PFSK-1 (cell line): ENCODE measurements around the gene A2ML1.

Experiments used
- FOXP2 ChIP-seq: optimal IDR thresholded peaks from 2 replicates; pipeline ENCODE3; 2011; ENCODE audit warnings: borderline replicate concordance, control low read depth, inconsistent platforms; ENCODE audit not compliant: insufficient read depth; ENCODE audit errors: extremely low read length, extremely low read depth
- POLR2AphosphoS5 ChIP-seq: IDR thresholded peaks from 2 replicates; pipeline ENCODE4 v1.6.1; 2012; ENCODE audit warnings: low read depth, mild to moderate bottlenecking, control low read depth, low read length, moderate library complexity
- SIN3A ChIP-seq: IDR thresholded peaks from 2 replicates; pipeline ENCODE4 v1.6.1; 2012; ENCODE audit warnings: mild to moderate bottlenecking, low read length, moderate library complexity, borderline replicate concordance; ENCODE audit not compliant: insufficient read depth
- TAF1 ChIP-seq: IDR thresholded peaks from 2 replicates; pipeline ENCODE4 v1.6.1; 2012; ENCODE audit warnings: low read length, control low read depth, borderline replicate concordance; ENCODE audit not compliant: insufficient read depth
- TF ChIP-seq, protein P1 (sequence below), 2 experiments: IDR thresholded peaks; 2 replicates each; pipeline versions ENCODE4 v1.6.1 to v1.8.0; 2011 to 2012; ENCODE audit warnings: low read depth in 2 of 2, low read length in 2 of 2, control low read depth in 1 of 2, inconsistent platforms in 1 of 2, mild to moderate bottlenecking in 1 of 2, moderate library complexity in 1 of 2; ENCODE audit not compliant: insufficient read depth in 1 of 2

The A2ML1 gene

DNA sequence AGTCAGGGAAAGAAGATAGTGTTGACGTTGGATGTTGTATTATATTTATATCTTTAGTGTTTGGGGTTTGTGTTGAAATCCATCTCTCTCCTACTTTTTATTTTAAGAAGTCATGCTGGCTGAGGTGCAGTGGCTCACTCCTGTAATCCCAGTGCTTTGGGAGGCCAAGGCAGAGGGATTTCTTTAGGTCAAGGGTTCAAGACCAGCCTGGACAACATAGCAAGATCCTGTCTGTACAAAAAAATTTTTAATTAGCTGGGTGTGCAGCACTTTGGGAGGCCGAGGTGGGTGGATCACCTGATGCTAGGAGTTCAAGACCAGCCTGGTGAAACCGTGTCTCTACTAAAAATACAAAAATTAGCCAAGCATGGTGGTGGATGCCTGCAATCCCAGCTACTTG is 23.9 kb downstream of the A2ML1 start:
- TF ChIP-seq TAF1 (no peak), POLR2AphosphoS5 (no peak), SIN3A (no peak), FOXP2 (no peak)
- TF ChIP-seq, protein P1, sequence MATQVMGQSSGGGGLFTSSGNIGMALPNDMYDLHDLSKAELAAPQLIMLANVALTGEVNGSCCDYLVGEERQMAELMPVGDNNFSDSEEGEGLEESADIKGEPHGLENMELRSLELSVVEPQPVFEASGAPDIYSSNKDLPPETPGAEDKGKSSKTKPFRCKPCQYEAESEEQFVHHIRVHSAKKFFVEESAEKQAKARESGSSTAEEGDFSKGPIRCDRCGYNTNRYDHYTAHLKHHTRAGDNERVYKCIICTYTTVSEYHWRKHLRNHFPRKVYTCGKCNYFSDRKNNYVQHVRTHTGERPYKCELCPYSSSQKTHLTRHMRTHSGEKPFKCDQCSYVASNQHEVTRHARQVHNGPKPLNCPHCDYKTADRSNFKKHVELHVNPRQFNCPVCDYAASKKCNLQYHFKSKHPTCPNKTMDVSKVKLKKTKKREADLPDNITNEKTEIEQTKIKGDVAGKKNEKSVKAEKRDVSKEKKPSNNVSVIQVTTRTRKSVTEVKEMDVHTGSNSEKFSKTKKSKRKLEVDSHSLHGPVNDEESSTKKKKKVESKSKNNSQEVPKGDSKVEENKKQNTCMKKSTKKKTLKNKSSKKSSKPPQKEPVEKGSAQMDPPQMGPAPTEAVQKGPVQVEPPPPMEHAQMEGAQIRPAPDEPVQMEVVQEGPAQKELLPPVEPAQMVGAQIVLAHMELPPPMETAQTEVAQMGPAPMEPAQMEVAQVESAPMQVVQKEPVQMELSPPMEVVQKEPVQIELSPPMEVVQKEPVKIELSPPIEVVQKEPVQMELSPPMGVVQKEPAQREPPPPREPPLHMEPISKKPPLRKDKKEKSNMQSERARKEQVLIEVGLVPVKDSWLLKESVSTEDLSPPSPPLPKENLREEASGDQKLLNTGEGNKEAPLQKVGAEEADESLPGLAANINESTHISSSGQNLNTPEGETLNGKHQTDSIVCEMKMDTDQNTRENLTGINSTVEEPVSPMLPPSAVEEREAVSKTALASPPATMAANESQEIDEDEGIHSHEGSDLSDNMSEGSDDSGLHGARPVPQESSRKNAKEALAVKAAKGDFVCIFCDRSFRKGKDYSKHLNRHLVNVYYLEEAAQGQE (IDR thresholded peaks at IDR 0.05; ENCODE audit: insufficient read depth in 1 of 2, low read depth in 2 of 2, low read length in 2 of 2), result no peak

DNA sequence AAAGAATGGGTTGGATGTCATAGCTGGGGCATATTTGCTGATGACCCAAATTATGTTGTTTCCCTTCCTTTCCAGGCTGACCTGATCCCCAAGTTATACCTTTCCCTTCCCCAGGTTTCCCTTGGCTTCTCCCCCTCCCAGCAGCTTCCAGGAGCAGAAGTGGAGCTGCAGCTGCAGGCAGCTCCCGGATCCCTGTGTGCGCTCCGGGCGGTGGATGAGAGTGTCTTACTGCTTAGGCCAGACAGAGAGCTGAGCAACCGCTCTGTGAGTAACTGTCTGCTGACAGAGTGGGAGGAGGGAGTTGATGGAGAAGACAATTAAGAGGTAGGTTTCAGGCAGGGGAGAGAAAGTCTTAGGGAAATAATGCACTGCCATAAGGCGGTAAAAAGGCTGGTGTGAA is 25.0 kb downstream of the A2ML1 start:
- TF ChIP-seq FOXP2, result no peak
- TF ChIP-seq, protein P1 (IDR thresholded peaks at IDR 0.05; ENCODE audit: insufficient read depth in 1 of 2, low read depth in 2 of 2, low read length in 2 of 2), result no peak
- no peak for TF ChIP-seq SIN3A
- TF ChIP-seq TAF1, result no peak
- TF ChIP-seq POLR2AphosphoS5, result no peak

DNA sequence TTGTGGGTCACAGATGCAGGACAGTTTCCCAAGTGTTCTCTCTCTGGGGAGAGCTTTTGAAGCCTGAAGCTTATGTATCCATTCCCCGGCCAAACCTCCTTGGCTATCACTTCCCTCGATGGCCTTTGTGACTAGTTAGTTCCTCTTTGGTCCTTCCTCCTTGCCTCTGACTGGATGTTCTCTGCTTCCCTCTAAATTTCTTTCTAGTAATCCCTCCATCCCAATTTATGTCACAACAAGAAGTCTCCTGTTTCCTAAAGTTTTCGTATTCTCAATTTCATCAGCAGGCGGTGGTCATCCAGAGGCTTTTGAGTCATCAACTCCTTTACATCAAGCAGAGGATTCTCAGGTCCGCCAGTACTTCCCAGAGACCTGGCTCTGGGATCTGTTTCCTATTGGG is 27.5 kb downstream of the A2ML1 start:
- TF ChIP-seq TAF1, result no peak
- no peak for TF ChIP-seq POLR2AphosphoS5
- TF ChIP-seq, protein P1 (IDR thresholded peaks at IDR 0.05; ENCODE audit: insufficient read depth in 1 of 2, low read depth in 2 of 2, low read length in 2 of 2), result no peak
- TF ChIP-seq SIN3A, result no peak
- TF ChIP-seq FOXP2, result no peak

DNA sequence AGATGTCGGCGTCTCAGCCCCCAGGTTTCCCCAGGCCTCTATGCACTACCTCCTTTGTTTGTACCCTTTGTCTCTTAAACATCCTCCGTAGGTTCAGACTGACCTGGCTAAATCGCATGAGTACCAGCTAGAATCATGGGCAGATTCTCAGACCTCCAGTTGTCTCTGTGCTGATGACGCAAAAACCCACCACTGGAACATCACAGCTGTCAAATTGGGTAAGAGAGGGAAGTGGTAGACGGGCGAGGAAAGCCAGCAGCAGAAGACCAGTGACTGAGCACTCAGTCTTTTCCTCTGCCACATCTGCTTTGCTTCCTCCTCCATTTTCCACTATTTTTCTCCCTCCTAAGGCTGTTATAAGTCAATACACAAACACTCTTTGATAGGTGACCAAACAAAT is 29.7 kb downstream of the A2ML1 start:
- TF ChIP-seq FOXP2 (no peak), SIN3A (no peak), TAF1 (no peak), POLR2AphosphoS5 (no peak)
- TF ChIP-seq, protein P1 (IDR thresholded peaks at IDR 0.05; ENCODE audit: insufficient read depth in 1 of 2, low read depth in 2 of 2, low read length in 2 of 2), result no peak

DNA sequence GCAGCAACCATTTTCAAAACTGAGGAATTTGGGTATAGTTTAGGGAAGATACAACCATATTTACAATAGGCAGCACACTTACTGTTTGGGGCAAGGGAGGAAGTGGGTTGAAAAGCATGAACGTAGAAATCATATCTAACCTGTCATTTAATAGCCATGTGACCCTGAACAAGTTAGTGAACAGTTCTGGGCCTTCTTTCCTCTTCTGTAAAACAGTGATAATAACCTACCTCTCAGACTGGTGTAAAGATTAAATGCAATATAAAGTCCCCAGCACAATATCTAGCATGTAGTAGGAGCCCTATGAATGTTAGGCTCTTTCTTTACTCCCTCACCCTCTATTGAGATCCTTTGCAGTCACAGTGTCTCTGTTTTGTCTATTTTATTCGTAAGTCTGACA is 33.5 kb downstream of the A2ML1 start:
- TF ChIP-seq SIN3A (no peak), POLR2AphosphoS5 (no peak), TAF1 (no peak), FOXP2 (no peak)
- TF ChIP-seq, protein P1 (IDR thresholded peaks at IDR 0.05; ENCODE audit: insufficient read depth in 1 of 2, low read depth in 2 of 2, low read length in 2 of 2), result no peak
